KMS-11 (cell line): Measurements from ENCODE around the gene ADCK2.

Experiments
- H2AFZ ChIP-seq: fragments of 200-600 bp; sonication (generic); 2 replicates; pipeline ENCODE4 v1.6.1; 2016; ENCODE audit warnings: antibody characterized with exemption, mixed run types, low read depth
- H3K27ac ChIP-seq: fragments of 200-600 bp; sonication (generic); 2 replicates; pipeline ENCODE4 v1.6.1; 2016; ENCODE audit warnings: mild to moderate bottlenecking, mixed run types
- H3K27me3 ChIP-seq: fragments of 200-600 bp; sonication (generic); 2 replicates; pipeline ENCODE4 v1.6.1; 2017; ENCODE audit warnings: mild to moderate bottlenecking, low read depth, mixed run types, moderate library complexity; ENCODE audit not compliant: insufficient read depth
- H3K36me3 ChIP-seq: fragments of 200-600 bp; sonication (generic); 2 replicates; pipeline ENCODE4 v1.6.1; 2017; ENCODE audit warnings: mild to moderate bottlenecking, mixed run types; ENCODE audit not compliant: insufficient read depth
- H3K4me1 ChIP-seq: fragments of 200-600 bp; sonication (generic); 2 replicates; pipeline ENCODE4 v1.6.1; 2016; ENCODE audit warnings: mild to moderate bottlenecking, low read depth, mixed run types; ENCODE audit not compliant: poor library complexity, severe bottlenecking
- H3K4me2 ChIP-seq: fragments of 200-600 bp; sonication (generic); 2 replicates; pipeline ENCODE4 v1.7.0; 2016; ENCODE audit warnings: mild to moderate bottlenecking, mixed run types
- H3K4me3 ChIP-seq: fragments of 200-600 bp; sonication (generic); IDR thresholded peaks from 2 replicates; pipeline ENCODE4 v1.6.1; 2017; ENCODE audit warnings: low read depth, low read length, mixed read lengths; ENCODE audit not compliant: insufficient read depth
- H3K79me2 ChIP-seq: fragments of 200-600 bp; sonication (generic); 2 replicates; pipeline ENCODE4 v1.6.1; 2016; ENCODE audit warnings: low read depth, mixed run types; ENCODE audit not compliant: insufficient read depth
- H3K9ac ChIP-seq: fragments of 200-600 bp; sonication (generic); 2 replicates; pipeline ENCODE4 v1.6.1; 2016; ENCODE audit warnings: mild to moderate bottlenecking, mixed run types
- H4K20me1 ChIP-seq: fragments of 200-600 bp; sonication (generic); 2 replicates; pipeline ENCODE4 v1.6.1; 2016; ENCODE audit warnings: mild to moderate bottlenecking, mixed run types; ENCODE audit not compliant: insufficient read depth
- TF ChIP-seq, protein P1 (sequence below): fragments of 200-600 bp; sonication (generic); conservative IDR thresholded peaks from 2 replicates; pipeline ENCODE4 v1.6.1; 2017; ENCODE audit warnings: low read depth, mild to moderate bottlenecking, antibody characterized with exemption, low read length, moderate library complexity, mixed read lengths

The ADCK2 gene

DNA sequence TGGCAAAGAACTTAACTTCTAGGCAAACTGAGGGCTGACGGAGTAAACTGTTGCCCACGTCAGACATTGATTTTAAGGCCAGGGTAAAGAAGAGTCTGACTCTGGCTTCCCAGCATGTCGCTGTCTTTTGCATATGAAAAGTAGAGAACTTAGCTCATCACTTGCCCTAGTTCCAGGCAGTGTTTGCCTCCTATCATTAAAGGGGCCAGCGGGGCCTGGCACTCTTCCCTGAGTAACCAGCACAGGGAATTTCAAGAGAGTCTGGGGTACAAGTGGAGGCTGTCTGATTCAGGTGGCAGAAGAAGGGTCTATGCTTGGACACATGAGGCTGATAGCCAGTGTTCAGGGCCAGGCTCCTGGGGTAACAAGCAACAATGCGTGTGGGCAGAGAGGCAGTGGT lies 36.9 kb upstream of the ADCK2 start:
- Histone ChIP-seq H3K27me3 (no peaks in the 10 kb centered on the region), H3K9ac (no peak overlapping the region), H3K79me2 (no peaks in the 10 kb centered on the region), H3K4me1 (no peaks in the 10 kb centered on the region), H3K27ac (no peak overlapping the region), H3K36me3 (no peaks in the 10 kb centered on the region), H3K4me3 (no peak overlapping the region), H2AFZ (no peak overlapping the region), H3K4me2 (no peak overlapping the region), H4K20me1 (no peaks in the 10 kb centered on the region)
- TF ChIP-seq, protein P1, sequence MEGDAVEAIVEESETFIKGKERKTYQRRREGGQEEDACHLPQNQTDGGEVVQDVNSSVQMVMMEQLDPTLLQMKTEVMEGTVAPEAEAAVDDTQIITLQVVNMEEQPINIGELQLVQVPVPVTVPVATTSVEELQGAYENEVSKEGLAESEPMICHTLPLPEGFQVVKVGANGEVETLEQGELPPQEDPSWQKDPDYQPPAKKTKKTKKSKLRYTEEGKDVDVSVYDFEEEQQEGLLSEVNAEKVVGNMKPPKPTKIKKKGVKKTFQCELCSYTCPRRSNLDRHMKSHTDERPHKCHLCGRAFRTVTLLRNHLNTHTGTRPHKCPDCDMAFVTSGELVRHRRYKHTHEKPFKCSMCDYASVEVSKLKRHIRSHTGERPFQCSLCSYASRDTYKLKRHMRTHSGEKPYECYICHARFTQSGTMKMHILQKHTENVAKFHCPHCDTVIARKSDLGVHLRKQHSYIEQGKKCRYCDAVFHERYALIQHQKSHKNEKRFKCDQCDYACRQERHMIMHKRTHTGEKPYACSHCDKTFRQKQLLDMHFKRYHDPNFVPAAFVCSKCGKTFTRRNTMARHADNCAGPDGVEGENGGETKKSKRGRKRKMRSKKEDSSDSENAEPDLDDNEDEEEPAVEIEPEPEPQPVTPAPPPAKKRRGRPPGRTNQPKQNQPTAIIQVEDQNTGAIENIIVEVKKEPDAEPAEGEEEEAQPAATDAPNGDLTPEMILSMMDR = no peak

DNA sequence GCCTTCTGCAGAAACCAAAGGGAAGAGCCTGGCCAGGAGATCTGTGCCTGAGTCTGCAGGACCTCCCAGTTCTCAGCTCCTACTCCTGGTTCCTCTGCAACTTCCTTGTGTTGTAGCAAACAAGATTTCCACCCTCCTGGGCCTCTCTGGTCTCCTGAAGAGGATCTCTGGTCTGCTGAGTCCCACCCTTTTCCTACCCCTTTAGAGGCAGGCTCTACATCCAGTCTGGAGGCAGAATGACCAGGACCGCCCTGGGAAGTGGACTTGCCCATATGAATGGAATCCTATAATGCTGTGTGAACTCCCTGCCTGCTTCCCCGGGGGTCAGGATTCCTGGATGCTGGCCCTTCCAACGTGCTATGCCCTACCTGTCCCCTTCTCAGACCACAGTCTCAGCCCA lies 35.3 kb upstream of the ADCK2 start:
- Histone ChIP-seq H3K27me3 (no peaks in the 10 kb centered on the region), H3K27ac (no peak overlapping the region), H3K36me3 (no peaks in the 10 kb centered on the region), H3K4me1 (no peaks in the 10 kb centered on the region), H3K79me2 (no peaks in the 10 kb centered on the region), H4K20me1 (no peaks in the 10 kb centered on the region), H3K4me2 (no peak overlapping the region), H3K4me3 (no peak overlapping the region), H2AFZ (no peak overlapping the region), H3K9ac (no peak overlapping the region)
- TF ChIP-seq, protein P1 = no peak

DNA sequence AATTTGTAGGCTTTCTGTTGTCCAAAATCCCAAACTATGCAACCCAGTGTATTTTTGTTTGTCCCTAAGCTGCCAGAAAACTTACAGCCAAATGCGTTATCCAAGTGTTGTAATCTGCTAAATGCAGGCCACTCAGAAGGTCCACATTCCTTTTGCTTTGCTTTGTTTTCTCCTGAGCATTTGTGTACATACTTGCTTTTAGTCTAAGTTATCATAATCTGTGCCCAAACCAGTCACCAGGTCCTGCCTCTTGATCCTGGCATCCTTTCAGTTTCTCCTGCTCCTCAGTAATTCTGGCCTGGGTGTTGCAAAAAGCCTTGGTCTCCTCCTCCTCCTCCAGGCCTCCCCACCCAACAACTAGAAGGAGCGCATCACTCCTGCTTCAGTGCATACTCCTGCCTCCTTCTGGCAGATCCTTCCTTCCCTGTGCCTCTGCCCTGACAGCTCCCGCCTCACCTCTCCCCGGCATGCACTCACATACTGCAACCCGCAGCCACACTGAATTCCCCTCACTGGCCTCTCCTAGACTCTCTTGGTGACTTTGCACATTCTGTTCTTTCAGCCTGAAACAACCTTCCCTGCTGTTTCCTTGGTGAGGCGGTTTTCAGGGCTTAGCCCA lies 34.5 kb upstream of the ADCK2 start:
- Histone ChIP-seq H4K20me1 (no peaks in the 10 kb centered on the region), H2AFZ (no peak overlapping the region), H3K27ac (no peak overlapping the region), H3K4me3 (no peak overlapping the region), H3K79me2 (no peaks in the 10 kb centered on the region), H3K4me2 (no peak overlapping the region), H3K4me1 (no peaks in the 10 kb centered on the region), H3K9ac (no peak overlapping the region), H3K27me3 (no peaks in the 10 kb centered on the region), H3K36me3 (no peaks in the 10 kb centered on the region)
- TF ChIP-seq, protein P1 = no peak

DNA sequence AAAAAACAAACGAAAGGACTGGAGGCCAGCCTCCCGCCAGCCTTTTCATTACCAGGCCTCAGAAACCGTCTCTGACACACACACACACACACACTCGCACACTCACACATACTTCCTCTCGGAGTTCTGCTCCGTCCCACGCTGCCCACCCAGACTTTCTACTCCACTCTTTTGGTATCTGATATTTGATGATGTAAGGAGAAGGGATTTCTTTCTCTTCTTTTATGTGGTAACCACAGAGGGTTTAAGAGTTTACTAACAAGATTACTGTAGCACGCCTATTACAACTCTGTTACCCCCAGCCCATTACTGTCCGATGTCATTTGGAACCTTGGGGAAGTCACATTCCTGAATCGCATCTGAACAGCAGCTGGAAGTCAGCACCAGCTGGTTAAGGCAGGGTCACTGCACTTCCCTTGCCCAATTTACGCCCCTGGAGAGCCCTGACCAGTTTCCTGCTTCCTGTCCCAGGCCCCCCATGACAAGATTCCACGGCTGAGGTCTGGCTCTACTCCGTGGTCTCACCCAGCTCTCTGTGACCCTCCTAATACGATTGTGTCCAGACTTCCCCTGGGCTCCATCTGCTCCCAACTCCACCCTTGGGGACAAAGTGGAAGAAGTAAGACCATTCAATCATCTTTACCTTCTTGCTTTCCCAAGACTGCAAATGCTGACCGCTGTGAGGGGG lies 33.2 kb upstream of the ADCK2 start:
- Histone ChIP-seq H3K4me1 (no peaks in the 10 kb centered on the region), H4K20me1 (no peaks in the 10 kb centered on the region), H3K79me2 (no peaks in the 10 kb centered on the region), H3K4me3 (no peak overlapping the region), H3K36me3 (no peaks in the 10 kb centered on the region), H2AFZ (no peak overlapping the region), H3K27ac (no peak overlapping the region), H3K9ac (no peak overlapping the region), H3K4me2 (no peak overlapping the region), H3K27me3 (no peaks in the 10 kb centered on the region)
- TF ChIP-seq, protein P1 = no peak
